ENCODE results near the gene FADS1.

FADS1 gene

DNA sequence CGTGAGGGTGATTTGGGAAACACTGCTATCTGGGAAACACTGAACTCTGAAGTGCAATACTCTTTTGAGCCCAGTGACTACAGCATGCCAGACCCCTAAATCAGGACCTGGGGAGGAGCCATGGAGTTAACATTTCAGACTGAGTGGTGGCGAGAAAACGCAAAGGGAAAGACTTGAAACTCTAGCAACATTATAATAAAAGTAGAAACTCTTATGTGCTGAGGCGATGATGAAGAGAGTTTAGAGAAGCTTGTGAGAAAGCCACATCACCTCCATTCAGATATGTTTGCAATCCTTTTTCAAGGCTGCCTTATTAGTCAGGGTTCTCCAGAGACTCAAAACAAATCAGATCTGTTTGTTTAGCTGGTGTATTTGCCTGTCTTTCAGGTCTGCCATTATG is 22.2 kb downstream of the FADS1 start:
- H3K4me3 ChIP-seq (ENCODE audit: low read depth, low read length): no peak overlapping the region; the same call in 1 of the 2 replicates
- DNase-seq (ENCODE audit: low read depth): no peak
- TF ChIP-seq, protein P1, sequence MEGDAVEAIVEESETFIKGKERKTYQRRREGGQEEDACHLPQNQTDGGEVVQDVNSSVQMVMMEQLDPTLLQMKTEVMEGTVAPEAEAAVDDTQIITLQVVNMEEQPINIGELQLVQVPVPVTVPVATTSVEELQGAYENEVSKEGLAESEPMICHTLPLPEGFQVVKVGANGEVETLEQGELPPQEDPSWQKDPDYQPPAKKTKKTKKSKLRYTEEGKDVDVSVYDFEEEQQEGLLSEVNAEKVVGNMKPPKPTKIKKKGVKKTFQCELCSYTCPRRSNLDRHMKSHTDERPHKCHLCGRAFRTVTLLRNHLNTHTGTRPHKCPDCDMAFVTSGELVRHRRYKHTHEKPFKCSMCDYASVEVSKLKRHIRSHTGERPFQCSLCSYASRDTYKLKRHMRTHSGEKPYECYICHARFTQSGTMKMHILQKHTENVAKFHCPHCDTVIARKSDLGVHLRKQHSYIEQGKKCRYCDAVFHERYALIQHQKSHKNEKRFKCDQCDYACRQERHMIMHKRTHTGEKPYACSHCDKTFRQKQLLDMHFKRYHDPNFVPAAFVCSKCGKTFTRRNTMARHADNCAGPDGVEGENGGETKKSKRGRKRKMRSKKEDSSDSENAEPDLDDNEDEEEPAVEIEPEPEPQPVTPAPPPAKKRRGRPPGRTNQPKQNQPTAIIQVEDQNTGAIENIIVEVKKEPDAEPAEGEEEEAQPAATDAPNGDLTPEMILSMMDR (IDR thresholded peaks at IDR 0.05; ENCODE audit: low read depth, low read length, missing control alignments): no peak

DNA sequence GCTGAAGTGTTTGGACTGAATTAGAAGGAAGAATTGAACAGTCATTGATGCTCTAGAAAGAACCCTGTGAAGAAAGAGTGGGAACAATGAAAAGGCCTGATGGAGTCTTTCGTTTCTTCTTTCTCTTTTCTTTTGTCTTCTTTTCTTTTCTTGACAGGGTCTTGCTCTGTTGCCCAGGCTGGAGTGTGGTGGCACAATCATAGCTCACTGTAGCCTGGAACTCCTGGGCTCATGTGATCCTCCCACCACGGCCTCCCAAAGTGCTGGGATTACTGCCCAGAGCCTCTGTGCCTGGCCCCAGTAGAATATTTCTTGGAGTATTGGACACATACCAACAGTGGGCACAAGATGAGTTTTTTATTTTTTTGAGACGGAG is 23.0 kb downstream of the FADS1 start:
- DNase-seq (ENCODE audit: low read depth): no peak
- TF ChIP-seq, protein P1 (IDR thresholded peaks at IDR 0.05; ENCODE audit: low read depth, low read length, missing control alignments): no peak
- H3K4me3 ChIP-seq (ENCODE audit: low read depth, low read length): peak overlapping the region; percentile 86

DNA sequence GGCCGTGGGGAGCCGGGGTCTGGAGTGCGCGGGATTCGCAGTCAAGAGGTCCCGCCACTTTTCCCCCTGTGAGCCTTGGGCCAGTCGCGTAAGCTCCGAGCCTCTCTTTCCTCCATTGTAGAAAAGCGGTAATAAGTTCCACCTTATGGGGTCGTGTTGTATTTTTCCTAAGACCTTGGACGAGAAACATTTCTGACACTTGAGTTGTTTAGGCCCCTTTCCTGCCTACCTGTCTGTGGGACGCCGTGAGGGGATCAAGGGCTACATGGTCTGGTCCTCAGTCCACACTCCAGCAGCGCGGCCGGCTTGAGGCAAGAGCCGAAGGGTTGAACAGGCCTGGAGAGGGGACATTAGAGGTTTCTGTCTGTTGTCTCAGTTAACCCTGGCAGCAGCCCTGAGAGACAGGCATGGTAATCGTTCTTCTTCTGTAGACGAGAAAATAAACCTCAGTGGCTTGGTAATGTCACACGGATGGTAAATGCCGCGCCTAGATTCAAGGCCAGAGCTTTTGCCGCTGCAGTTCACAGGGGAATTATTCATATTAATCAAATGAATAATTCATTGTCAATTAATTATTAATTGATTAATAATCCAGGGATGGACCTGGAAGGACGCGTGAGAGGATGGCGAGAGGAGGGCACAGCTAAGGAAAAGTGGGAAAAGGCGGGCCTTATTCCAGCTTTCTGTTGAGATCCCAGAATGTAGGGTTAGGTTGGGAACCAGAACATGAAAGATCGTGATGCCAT is 23.5 kb downstream of the FADS1 start:
- TF ChIP-seq, protein P1 (IDR thresholded peaks at IDR 0.05; ENCODE audit: low read depth, low read length, missing control alignments): no peak
- peak overlapping the region; percentile 86 for H3K4me3 ChIP-seq (ENCODE audit: low read depth, low read length)
- no peak for DNase-seq (ENCODE audit: low read depth)

DNA sequence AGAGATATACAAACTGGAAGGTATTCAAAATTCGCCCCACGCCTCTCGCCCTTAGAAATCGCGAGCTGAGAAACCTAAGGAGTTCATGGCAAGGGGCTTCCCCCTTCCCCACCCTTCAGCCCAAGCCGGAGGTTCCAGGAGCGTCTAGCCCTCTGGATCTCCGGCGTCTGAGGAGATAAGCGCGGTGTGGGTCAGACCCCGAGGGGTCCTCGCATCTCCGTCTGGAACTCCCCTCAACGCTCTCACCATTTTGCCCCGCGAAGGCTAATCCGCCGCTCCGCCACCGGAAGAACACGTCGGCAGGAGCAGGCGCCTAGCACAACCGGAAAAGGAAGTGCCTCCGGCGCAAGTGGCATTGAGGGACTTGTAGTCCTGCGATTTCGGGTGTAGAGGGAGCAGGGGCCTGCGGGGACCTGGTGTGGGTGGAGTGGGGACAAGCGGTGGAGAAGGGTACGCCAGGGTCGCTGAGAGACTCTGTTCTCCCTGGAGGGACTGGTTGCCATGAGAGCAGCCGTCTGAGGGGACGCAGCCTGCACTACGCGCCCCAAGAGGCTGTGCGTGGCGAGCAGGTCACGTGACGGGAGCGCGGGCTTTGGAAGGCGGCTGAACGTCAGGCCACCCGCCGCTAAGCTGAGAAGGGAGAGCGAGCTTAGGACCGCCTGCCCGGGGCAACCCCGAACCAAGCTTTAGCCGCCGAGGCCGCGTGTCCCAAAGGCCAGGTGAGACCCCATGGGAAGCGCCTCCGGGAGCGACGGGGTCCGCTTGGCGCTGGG is 24.3 kb downstream of the FADS1 start, which contains the start of the genes FEN1 and TMEM258:
TSS of gene FEN1 (plus strand) at position 602 of the 773 bp plus-strand sequence. CDS start 2,451 bp downstream, outside the sequence.
TSS of gene TMEM258 (minus strand) at position 290 of the 773 bp plus-strand sequence. CDS start at position 249, 41 bp downstream.
- TF ChIP-seq, protein P1 (IDR thresholded peaks at IDR 0.05; ENCODE audit: low read depth, low read length, missing control alignments): no peak
- peak; percentile 86 for DNase-seq (ENCODE audit: low read depth)
- peak within 1 kb of the TSS; percentile 86 for H3K4me3 ChIP-seq (ENCODE audit: low read depth, low read length)

DNA sequence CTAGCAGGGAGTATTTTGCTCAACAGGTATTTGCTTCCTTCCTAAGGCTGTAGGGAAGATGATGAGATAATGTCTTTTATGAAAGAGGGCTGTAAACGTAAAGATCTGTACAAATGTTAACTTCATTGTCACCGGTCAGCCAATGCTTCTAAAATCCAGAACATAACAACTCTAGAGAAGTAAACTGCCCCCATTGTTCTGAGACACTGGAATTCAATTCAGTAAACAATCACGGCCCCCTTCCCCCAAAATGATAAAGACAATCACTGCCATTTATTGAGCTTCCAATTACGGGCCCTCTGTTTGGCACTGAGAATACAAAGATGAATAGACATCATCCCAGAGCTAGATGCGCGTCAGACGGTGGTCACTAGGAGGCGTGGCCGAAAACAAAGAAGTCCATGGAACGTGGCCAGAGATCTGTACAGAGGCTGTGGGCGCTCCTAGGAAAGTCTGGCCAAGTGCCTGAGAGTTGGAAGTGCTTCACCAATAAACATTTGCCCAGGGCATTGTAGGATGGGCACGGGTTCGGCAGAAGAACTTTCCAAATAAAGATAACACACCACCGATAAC is 25.0 kb downstream of the FADS1 start:
- DNase-seq (ENCODE audit: low read depth): no peak
- H3K4me3 ChIP-seq (ENCODE audit: low read depth, low read length): peak overlapping the region; percentile 86
- TF ChIP-seq, protein P1 (IDR thresholded peaks at IDR 0.05; ENCODE audit: low read depth, low read length, missing control alignments): no peak

DNA sequence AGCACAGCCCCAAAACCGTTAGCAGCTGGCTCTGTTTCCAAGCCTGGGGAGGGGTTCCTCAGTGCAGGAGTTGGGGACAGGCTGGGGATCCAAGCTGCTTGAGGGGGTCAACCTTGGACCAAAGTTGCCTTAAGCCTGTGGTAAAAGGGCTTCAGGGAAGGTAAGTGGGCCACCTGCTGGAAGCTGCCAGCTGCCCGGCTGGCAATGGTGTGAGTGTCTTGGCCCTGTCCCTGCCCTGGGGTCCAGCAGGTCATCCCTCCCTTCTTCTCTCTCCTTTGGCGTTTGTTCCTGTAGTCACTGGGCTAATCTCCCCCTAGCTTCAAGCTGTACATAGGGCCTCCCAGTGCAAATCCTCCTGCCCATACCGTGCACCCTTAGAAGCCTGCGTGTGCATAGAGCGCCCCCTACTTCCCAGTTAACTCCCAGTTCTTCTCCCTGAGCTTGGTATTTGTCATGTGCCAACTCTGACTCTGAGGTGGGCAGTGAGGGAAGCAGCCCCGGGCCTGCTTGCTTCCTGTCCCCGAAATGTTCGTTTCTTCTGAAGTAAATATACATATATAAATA is 28.8 kb downstream of the FADS1 start:
- no peak overlapping the region for H3K4me3 ChIP-seq (ENCODE audit: low read depth, low read length)
- no peak for DNase-seq (ENCODE audit: low read depth)
- TF ChIP-seq, protein P1 (IDR thresholded peaks at IDR 0.05; ENCODE audit: low read depth, low read length, missing control alignments): peak; percentile 36

All from GM12864 (cell line).